Transverse colon (tissue), 4 donors: Measurements from ENCODE around the gene DNAH8. TPM values are rescaled to one million over a fixed set of nuclear protein-coding genes. Genes with fewer than 3 reads are reported as not detected.
A peak's percentile ranks its signal among the peaks of the same experiment; 100 is the strongest.

Experiments
- DNase-seq: peaks from one replicate; pipeline ENCODE4 v3.0.0-alpha.2; 2019
- H3K27ac ChIP-seq, 4 donors: fragments of 200-600 bp; sonication (generic); 2 replicates each; pipeline ENCODE4 v1.5.1; 2016 to 2018; ENCODE audit warnings: inconsistent platforms in 4 of 4
- H3K27me3 ChIP-seq: fragments of 200-600 bp; sonication (generic); 2 replicates; pipeline ENCODE4 v1.5.1; 2017; ENCODE audit warnings: inconsistent platforms
- H3K36me3 ChIP-seq, 4 donors: fragments of 200-600 bp; sonication (generic); 2 replicates each; pipeline ENCODE4 v1.5.1; 2017 to 2019; ENCODE audit warnings: inconsistent platforms in 4 of 4
- H3K4me1 ChIP-seq, 4 donors: fragments of 200-600 bp; sonication (generic); 2 replicates each; pipeline ENCODE4 v1.5.1; 2017 to 2020; ENCODE audit warnings: inconsistent platforms in 4 of 4
- H3K4me3 ChIP-seq, 4 donors: fragments of 200-600 bp; sonication (generic); 1 replicate in 1 of 4; 2 replicates in 3 of 4; pipeline versions ENCODE4 v1.5.1 to v1.6.1; 2017 to 2019; ENCODE audit warnings: inconsistent platforms in 4 of 4
- H3K9me3 ChIP-seq, 2 donors: fragments of 200-600 bp; sonication (generic); 2 replicates each; pipeline ENCODE4 v1.5.1; 2017 to 2019; ENCODE audit warnings: inconsistent platforms in 2 of 2
- CTCF ChIP-seq, 5 experiments: fragments of 200-600 bp in 3 of 5; fragments of 450-650 bp in 2 of 5; sonication (generic) in 3 of 5; IDR thresholded peaks; 1 replicate in 2 of 5; 2 replicates in 3 of 5; pipeline ENCODE4 v1.5.1; 2016 to 2017; ENCODE audit warnings: antibody characterized with exemption in 5 of 5, inconsistent platforms in 3 of 5, mild to moderate bottlenecking in 2 of 5, moderate library complexity in 1 of 5
- EP300 ChIP-seq: sonication (generic); formaldehyde crosslinking; IDR thresholded peaks from one replicate; pipeline ENCODE4 v1.6.1; 2017; ENCODE audit warnings: antibody characterized with exemption, low read depth
- POLR2A ChIP-seq: fragments of 450-650 bp; IDR thresholded peaks from one replicate; pipeline ENCODE4 v1.6.1; 2016; ENCODE audit warnings: antibody characterized with exemption, mild to moderate bottlenecking, moderate library complexity
- POLR2AphosphoS5 ChIP-seq, 3 donors: sonication (generic); formaldehyde crosslinking; IDR thresholded peaks; one replicate each; pipeline ENCODE4 v1.6.1; 2016; ENCODE audit warnings: antibody characterized with exemption in 3 of 3
- WGBS, 2 donors: methylation state at CpG; one replicate each; pipeline ENCODE4 v1.1.5; 2018; ENCODE audit warnings: low coverage in 1 of 2; 5-methylcytosine and 5-hydroxymethylcytosine counted together
- in situ Hi-C, 4 donors: fragments of 200-750 bp; cut with MboI; loops; one replicate each; pipeline versions ENCODE4 v1.15.0 to v1.15.1; 2017; ENCODE audit warnings: low sequenced_read_pairs in 3 of 4, low pct_ligation_motif_present in 1 of 4, low pct_unique_long_range_greater_than_20kb in 1 of 4
- intact Hi-C: fragments of 100-400 bp; cut with DNase I; formaldehyde crosslinking; loops from one replicate; pipeline ENCODE4 v1.15.1; 2023; ENCODE audit warnings: low total_unique reads
- total RNA-seq, 4 donors: library from RNA; depleted of rRNA; stranded (reverse); fragments of >200 nt; gene quantifications; one replicate each; pipeline ENCODE4 v1.1.0, GENCODE V29; 2016

The DNAH8 gene
- total RNA-seq, 4 donors from 2014 or later = 0.16 TPM; not detected in 3

- Histone ChIP-seq H3K27ac (no peak overlapping the region), H3K4me1 (peaks cover 0 to 23% (median 8%) of the 10 kb centered on the region in 4 donors), H3K9me3 (no peaks in the 10 kb centered on the region), H3K36me3 (peaks cover 0 to 22% (median 5%) of the 10 kb centered on the region in 4 donors), H3K27me3 (no peaks in the 10 kb centered on the region), H3K4me3 (no peak overlapping the region)
- no peak for DNase-seq
- TF ChIP-seq POLR2AphosphoS5 (IDR thresholded peaks at IDR 0.05) (no peak), CTCF (IDR thresholded peaks at IDR 0.05) (no peak), EP300 (no peak), POLR2A (no peak)
- intact Hi-C loops = no loop called here
- in situ Hi-C loops = no loop called here
- 93 to 100% methylated on average over 1 to 2 of the region's 2 CpGs for WGBS, 2 donors
These were observed 28.1 kb upstream of the DNAH8 start for GRCh38 chr6:38687043-38687353.

GRCh38 chr6:38687549-38687948 lies 27.6 kb upstream of the DNAH8 start:
- H3K4me3 ChIP-seq = no peak overlapping the region
- no peaks in the 10 kb centered on the region for H3K9me3 ChIP-seq
- H3K36me3 ChIP-seq = peaks cover 0 to 17% (median 3%) of the 10 kb centered on the region in 4 donors
- H3K27ac ChIP-seq = no peak overlapping the region
- in situ Hi-C loops = no loop called here
- intact Hi-C loops = no loop called here
- TF ChIP-seq POLR2AphosphoS5 (IDR thresholded peaks at IDR 0.05) = no peak
- TF ChIP-seq EP300 = no peak
- no peak for TF ChIP-seq POLR2A
- TF ChIP-seq CTCF (IDR thresholded peaks at IDR 0.05) = no peak
- H3K27me3 ChIP-seq = no peaks in the 10 kb centered on the region
- 100% methylated on average over 1 of the region's 1 CpG for WGBS, 2 donors
- no peak for DNase-seq
- peaks cover 0 to 23% (median 8%) of the 10 kb centered on the region in 4 donors for H3K4me1 ChIP-seq

- intact Hi-C loops (no loop called here), in situ Hi-C loops (no loop called here)
- no peaks in the 10 kb centered on the region for H3K9me3 ChIP-seq
- H3K27me3 ChIP-seq = no peaks in the 10 kb centered on the region
- TF ChIP-seq EP300 = no peak
- peak overlapping the region in 2 of 4 donors; percentile 12 to 31 for H3K27ac ChIP-seq
- WGBS, 2 donors = 15 to 34% methylated on average over 5 to 6 of the region's 6 CpGs
- H3K4me3 ChIP-seq = no peak overlapping the region
- H3K36me3 ChIP-seq = peaks cover 0 to 7% (median 0%) of the 10 kb centered on the region in 4 donors
- H3K4me1 ChIP-seq = peaks cover 0 to 23% (median 8%) of the 10 kb centered on the region in 4 donors
- DNase-seq = peak; percentile 27
These were observed 26.5 kb upstream of the DNAH8 start for GRCh38 chr6:38688579-38689087.

- Histone ChIP-seq H3K27ac (no peak overlapping the region), H3K4me1 (peaks cover 0 to 7% (median 0%) of the 10 kb centered on the region in 4 donors), H3K27me3 (no peaks in the 10 kb centered on the region), H3K9me3 (no peaks in the 10 kb centered on the region), H3K36me3 (no peaks in the 10 kb centered on the region), H3K4me3 (no peak overlapping the region)
- WGBS, 2 donors = 79 to 83% methylated on average over 2 of the region's 2 CpGs
- in situ Hi-C loops (no loop called here), intact Hi-C loops (no loop called here)
- TF ChIP-seq POLR2AphosphoS5 (IDR thresholded peaks at IDR 0.05) (no peak), CTCF (IDR thresholded peaks at IDR 0.05) (no peak), EP300 (no peak), POLR2A (no peak)
- DNase-seq = no peak
These were observed 19.7 kb upstream of the DNAH8 start for GRCh38 chr6:38695227-38695900.

- intact Hi-C loops (no loop called here), in situ Hi-C loops (no loop called here)
- no peak for DNase-seq
- H3K27ac ChIP-seq = no peak overlapping the region
- no peak overlapping the region for H3K4me3 ChIP-seq
- H3K4me1 ChIP-seq = peaks cover 0 to 7% (median 0%) of the 10 kb centered on the region in 4 donors
- TF ChIP-seq POLR2AphosphoS5 (IDR thresholded peaks at IDR 0.05) (no peak), EP300 (no peak), POLR2A (no peak), CTCF (IDR thresholded peaks at IDR 0.05) (no peak)
- WGBS, 2 donors = 58 to 60% methylated on average over 1 of the region's 1 CpG
- H3K36me3 ChIP-seq = no peaks in the 10 kb centered on the region
- H3K27me3 ChIP-seq = no peaks in the 10 kb centered on the region
- no peaks in the 10 kb centered on the region for H3K9me3 ChIP-seq
These were observed 19.2 kb upstream of the DNAH8 start for GRCh38 chr6:38695933-38696332.
